GM12892 (cell line): ENCODE measurements around the gene ADK.

Experiments
- POLR2A ChIP-seq: IDR thresholded peaks from 2 replicates; pipeline ENCODE4 v1.6.1; 2011; ENCODE audit warnings: low read depth, low read length, control low read depth
- POLR2AphosphoS5 ChIP-seq: IDR thresholded peaks from 2 replicates; pipeline ENCODE4 v1.6.1; 2011; ENCODE audit warnings: low read depth, low read length, control low read depth
- TAF1 ChIP-seq: IDR thresholded peaks from 2 replicates; pipeline ENCODE4 v1.6.1; 2011; ENCODE audit warnings: low read depth, mild to moderate bottlenecking, control low read depth, low read length, borderline replicate concordance

GRCh38 chr10:74137992-74138391 is 13.0 kb upstream of the ADK start:
- TF ChIP-seq POLR2A: no peak
- TF ChIP-seq POLR2AphosphoS5: no peak
- TF ChIP-seq TAF1: no peak
